GM21576 (cell line): ENCODE data around the gene KISS1R.
"Not testable (repeated sequence)": the region's sequence is repeated elsewhere in the genome, so short reads cannot be mapped to it uniquely, and the experiment has no call there.

ENCODE experiments used
- ATAC-seq: cut with Tn5 transposase; IDR thresholded peaks from one replicate; pipeline ENCODE4 v1.9.1; 2021; ENCODE audit warnings: mild to moderate bottlenecking, moderate library complexity; ENCODE audit not compliant: unreplicated experiment

KISS1R gene

DNA sequence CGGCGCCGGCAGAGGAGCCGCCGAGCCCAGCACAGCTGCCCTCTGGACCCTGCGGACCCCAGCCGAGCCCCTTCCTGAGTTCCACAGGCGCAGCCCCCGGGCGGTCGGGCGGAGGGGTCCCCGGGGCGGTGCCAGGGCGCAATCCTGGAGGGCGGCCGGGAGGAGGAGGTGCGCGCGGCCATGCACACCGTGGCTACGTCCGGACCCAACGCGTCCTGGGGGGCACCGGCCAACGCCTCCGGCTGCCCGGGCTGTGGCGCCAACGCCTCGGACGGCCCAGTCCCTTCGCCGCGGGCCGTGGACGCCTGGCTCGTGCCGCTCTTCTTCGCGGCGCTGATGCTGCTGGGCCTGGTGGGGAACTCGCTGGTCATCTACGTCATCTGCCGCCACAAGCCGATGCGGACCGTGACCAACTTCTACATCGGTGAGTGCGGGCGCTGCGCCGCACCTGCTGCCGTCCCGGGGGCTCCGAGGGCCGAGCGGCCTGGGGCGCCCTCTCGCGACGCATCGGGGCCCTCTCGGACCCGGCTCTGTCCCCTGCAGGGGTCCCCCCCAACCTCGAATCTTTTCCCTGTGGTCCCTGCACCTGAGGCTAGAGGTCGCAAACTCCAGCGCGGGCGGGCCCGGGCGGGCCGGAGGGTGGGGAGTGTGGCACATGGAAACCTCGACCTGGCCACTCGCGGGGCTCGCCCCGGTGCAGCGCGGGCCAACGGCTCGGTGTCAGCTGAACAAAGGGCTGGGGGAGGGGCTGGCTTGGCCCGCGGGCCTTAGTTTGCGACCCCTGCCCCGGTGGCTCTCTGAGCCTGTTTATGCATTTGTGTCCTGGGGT is at the start of gene KISS1R:
Gene KISS1R (plus strand): TSS at position 11 of the 829 bp plus-strand sequence. CDS start 170 bp downstream, at position 181.
- no peak for ATAC-seq

DNA sequence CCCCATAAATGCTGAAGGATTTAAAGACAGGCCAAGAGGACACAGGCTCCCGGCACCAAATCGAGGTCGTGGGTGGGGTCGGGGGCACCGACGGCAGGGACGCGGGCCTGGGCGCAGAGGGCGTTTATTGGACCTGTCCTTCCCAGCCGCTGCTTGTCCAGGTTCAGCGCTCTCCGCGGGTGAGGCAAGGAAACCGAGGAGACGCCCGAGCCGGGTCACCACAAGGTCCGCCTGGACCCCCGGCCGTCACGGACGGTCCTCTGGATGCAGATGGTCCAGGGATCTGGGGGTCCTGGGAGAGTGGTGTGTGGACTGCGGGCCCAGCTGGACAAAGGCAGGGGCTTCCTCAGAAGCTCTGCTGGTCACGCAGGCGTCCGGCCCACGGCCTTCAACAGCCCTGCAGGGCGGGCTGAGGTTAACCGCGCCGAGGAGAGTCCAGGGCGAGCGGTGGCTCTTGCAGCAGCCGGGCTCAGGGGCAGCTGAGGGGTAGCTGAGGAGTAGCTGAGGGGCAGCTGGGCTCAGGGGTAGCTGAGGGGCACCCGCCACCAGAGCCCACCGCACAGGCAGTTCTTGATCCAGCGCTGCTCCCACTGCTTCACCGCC is 49.2 kb upstream of the KISS1R start:
- no peak for ATAC-seq

DNA sequence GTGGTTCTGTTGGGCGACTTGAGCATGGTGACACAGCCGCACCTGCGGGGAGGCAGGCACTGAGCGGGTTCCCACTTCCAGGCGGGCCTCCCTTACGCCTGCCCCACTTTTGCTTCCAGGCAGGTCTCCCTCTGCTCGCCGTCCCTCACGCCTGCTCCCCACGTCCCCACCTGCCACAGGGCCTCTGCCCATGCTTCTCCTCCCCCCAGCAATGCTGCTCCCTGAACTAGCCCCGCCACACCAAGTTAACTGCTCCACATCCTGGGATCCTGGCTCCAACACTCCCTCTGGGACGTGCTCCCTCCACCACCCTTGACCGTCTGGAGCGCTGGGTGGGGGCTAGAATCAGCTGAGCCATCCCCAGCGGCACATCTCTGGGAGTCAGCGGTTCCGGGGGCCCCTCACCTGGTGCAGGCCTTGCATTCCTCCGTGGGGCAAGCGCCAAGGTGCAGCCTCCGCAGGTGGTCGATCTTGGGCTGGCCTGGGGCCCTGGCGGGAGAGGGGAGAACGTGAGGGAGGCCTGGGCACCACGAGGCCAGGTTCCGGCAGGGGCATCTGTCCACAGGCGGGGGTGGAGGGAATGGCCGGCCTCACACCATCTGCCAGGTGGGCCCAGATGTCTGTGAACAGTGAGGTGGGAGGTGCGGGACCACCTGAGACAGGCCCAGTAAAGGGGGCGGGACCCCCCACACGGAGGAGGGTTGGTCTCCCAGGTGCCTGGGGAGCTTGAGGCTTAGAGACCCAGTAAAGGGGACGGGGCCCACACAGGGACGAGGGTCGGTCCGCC is 48.5 kb upstream of the KISS1R start:
- ATAC-seq = no peak

DNA sequence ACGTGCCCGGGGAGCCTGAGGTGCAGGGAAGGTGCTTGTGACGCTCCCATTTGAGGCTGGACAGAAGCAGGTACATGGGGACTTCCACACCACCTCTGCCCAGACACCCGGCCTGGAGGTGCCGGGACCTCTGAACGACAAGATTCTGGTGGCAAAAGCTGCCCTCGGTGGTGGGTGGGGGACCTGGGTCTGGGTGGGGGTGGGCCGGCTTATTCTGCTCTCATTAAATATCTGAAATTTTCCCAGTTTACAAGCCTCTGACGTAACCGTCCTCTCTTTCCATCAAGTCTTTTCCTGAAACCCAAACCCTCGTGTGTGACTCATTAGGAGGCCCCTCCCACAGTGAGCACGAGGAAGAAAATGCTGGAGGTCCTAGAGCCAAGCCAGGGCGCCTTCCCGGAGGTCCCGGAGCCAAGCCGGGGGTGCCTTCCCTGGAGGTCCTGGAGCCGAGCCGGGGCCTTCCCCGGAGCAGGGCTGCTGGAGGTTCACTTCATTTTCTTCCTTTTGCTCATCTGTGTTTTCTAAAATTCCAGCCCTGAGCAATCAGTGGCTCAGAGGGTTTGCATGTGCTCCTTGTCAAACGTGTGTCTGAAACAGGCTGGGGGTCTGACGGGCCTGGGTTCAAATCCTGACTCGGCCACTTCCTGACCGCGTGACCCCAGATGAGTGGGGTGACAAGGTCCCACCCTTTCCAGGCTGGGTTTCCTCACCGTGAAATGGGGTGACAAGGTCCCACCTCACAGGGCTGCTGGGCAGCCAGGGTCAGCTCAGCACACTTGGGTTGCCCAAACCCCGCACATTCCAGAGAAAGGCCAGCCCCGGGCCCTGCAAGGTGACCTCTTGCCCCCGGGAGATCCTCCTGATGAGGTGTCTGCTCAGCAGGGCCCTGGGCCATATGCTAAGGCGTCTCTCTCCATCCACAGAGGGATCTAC is 47.6 kb upstream of the KISS1R start:
- no peak for ATAC-seq

DNA sequence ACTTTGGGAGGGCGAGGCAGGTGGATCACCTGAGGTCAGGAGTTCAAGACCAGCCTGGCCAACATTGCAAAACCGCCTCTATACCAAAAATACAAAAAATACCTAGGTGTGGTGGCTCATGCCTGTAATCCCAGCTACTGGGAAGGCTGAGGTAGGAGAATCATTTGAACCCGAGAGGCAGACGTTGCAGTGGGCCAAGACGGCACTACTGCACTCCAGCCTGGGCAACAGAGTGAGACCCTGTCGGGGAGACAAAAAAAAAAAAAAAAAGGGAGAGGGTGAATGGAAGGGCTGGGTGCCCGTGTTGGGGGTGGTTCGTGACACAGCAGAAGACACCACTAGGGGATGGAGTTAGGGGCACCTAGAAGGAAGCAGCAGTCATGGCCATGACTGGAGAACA is 46.8 kb upstream of the KISS1R start:
- no peak for ATAC-seq

DNA sequence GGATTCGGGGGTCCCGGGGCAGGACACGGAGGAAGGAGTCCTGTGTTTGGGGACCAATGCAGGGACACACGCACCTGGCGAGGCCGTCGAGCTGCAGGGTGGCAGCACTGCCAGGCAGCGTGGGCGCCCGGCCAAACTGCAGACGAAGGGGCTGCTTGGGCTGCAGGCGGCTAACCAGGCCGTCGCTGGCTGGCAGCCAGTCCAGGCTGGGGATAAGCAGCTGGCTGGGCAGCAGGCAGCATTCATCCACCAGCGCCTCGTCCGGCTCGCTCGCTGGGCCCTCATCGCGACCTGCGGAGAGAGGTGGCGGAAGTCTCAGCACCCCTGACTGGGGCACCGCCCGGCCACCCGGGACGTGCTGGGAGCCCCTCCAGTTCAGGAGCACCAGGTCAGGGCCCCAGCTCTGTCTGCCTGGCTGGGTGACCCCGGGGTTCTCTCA is 46.2 kb upstream of the KISS1R start:
- no peak for ATAC-seq

DNA sequence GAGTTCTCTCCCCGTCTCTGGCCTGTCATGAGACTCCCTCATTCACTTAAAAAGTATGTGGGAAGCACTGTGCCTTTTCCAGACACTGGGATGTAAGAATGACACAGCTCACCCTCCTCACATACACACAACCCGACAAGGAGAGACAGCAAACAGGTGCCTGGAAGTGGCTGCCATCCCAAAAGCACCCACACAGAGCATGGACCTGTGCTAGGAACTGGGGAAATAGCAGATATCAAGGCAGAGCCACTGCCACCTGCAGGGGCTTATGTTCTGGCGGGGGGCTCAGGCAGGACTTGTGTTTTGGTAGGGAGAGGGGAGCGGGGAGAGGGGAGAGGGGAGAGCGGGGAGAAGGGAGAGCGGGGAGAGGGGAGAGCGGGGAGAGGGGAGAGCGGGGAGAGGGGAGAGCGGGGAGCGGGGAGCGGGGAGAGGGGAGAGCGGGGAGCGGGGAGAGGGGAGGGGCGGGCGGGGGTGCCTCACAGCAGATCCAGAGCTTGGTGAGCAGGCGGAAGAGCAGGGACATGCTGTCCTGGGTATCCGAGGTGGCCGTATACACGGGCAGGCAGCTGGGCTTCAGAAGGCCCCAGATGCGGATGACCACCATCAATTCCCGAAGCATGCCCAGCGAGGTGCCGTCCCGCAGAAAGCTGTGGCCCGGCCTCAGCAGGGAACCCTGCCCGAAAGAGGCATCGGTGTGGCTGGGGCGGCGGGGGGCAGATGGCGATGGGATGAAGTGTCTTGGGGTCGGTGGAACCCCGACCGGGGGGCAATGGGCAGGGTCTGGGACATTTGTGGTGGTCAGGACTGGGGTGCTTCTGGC is 45.5 kb upstream of the KISS1R start:
- no peak for ATAC-seq

DNA sequence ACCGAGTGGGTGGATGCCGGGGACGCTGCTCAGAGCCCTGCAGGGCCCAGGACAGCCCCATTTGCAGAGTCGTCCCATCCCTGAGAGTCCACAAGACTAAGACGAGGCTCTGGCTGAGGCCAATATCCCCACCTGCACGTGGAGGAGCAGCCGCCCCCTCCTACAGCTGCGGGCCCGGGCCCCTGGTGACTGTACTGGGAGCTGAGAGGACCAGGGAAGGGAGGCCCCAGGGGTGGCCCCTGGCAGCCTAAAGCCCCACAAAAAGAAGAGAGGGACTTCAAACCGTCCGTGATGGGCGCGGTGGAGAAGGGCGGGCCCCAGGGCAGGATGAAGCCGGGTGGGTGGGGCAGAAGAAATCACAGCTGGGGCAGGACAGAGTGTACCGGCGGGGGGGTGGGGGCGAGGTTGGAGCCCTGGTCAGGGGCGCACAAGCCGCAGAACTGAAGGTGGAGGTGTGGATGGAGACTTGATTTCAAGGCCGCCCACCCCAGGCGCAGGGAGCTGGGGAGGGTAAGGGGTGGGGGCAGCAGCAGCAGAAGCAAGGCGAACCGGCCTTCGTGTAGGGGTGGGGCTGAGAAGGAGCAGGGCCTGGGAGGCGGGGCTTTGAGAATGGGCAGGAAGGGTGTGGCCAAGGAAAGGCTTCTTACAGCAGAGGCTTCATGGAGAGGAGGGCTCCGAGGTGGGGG is 44.7 kb upstream of the KISS1R start:
- peak; percentile 43 for ATAC-seq

DNA sequence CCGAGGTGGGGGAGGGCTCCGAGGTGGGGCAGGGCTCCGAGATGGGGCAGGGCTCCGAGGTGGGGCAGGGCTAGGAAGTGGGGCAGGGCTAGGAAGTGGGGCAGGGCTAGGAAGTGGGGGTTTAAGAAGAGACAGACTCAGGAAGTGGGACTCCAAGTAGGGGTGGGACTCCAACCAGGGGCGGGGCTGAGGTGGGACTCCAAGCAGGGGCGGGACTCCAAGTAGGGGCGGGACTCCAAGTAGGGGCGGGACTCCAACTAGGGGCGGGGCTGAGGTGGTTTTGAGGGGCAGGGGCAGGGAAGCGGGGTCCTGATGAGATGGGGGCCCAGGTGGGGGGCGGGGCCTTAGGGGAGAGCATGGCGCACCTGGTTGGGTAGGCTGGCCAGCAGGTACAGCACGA is 44.0 kb upstream of the KISS1R start:
- no peak for ATAC-seq

DNA sequence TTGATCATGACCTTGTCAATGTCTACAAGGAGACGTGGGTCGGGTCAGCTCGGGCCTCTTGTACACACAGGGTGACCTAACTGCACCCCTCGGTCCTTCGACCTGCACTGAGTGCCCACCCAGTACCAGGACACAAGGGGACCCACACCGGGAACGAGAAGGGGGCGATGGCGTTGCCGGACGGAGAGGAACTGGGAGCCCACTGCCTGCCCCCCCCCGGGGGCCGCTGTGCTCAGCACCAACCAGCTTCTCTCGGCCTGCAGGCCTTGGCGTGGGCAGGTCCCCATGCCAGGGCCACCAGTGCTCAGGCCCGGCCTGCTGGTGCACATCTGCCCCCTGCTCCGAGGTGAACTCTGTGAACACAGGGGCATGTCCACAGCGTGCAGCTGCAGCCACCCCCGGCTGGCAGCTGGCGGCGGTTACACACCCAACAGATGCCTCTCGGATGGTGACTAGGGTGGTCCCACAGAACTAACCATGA is 43.5 kb upstream of the KISS1R start:
- no peak for ATAC-seq

DNA sequence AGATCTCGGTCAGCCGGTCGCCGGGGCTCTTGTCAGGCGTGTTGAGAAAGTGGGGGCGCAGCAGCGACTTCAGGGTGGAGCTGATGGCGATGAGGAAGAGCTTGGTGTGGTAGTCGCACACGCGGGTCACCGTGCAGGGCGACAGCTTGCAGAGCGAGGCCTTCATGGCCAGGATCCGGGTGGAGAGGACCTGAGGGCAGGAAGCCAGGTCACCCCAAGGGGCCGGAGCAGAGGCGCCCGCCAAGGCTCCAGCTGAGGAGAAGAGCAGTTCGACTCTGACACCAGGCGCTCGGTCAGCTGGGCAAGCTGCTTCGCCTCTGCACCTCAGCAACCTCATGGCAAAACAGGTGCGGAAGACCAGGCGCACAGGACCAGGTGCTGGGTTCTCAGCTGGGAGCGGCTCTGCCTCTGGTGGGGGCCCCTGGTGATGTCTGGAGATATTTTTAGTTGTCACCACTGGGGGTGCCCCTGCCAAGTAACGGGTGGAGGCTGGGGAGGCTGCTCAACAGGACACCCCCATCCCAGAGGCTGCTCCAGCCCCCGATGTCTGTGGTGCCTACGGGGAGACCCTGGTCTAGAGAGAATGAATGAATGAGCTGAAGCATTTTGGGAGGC is 41.8 kb upstream of the KISS1R start:
- ATAC-seq = no peak

DNA sequence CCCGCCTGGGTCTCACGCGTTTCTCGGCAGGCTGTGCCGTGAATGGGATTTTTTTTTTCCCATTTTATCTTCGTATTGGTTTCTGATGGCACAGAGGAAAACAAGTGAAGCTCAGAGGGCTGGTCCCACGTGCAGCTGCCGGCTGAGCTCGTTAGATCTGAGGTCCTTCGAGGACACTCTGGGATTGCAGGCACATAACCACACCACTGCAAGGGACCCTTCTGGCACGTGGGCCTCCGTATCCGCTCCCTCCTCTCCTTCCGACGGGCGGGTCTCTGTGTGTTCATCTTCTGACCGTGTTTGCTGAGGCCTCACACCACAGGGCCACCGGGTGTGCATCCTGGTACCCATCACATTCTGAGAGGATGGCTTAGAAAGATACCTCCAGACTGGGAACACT is 41.0 kb upstream of the KISS1R start:
- no peak for ATAC-seq

DNA sequence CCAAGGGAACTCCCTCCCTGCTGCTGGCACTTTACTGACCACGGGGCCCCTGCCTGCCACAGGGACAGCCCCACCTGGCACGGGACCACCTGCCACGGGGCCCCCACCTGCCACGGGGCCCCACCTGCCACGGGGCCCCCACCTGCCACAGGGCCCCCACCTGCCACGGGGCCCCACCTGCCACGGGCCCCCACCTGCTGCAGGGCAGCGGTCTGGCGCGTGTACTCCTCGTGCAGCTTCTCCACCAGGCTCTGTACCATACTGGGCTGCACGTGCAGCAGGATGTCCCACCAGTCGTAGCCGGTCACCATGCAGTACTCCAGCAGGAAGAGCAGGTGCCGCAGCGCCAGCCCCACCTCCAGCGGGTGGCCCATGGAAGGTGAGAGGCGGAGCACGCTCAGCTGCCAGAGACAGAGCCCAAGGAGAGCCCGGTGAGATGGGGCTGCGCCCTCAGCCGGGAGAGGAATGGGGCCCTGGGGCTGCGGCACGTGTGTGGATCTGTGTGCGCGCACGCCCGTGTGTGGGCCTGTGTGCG is 40.3 kb upstream of the KISS1R start:
- ATAC-seq = no peak

DNA sequence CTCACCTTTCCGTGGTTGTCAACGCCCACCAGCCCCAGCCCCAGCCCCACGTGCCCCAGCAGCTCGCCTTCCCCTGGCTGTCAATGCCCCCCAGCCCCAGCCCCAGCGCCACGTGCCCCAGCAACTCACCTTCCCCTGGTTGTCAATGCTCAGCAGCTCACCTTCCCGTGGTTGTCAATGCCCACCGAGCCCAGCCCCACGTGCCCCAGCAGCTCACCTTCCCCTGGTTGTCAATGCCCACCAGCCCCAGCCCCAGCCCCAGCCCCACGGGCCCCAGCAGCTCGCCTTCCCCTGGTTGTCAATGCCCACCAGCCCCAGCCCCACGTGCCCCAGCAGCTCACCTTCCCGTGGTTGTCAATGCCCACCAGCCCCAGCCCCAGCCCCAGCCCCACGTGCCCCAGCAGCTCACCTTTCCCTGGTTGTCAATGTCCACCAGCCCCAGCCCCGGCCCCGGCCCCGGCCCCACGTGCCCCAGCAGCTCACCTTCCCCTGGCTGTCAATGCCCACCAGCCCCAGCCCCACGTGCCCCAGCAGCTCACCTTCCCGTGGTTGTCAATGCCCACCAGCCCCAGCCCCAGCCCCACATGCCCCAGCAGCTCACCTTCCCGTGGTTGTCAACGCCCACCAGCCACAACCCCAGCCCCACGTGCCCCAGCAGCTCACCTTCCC is 39.0 kb upstream of the KISS1R start:
- ATAC-seq = not testable (repeated sequence)

DNA sequence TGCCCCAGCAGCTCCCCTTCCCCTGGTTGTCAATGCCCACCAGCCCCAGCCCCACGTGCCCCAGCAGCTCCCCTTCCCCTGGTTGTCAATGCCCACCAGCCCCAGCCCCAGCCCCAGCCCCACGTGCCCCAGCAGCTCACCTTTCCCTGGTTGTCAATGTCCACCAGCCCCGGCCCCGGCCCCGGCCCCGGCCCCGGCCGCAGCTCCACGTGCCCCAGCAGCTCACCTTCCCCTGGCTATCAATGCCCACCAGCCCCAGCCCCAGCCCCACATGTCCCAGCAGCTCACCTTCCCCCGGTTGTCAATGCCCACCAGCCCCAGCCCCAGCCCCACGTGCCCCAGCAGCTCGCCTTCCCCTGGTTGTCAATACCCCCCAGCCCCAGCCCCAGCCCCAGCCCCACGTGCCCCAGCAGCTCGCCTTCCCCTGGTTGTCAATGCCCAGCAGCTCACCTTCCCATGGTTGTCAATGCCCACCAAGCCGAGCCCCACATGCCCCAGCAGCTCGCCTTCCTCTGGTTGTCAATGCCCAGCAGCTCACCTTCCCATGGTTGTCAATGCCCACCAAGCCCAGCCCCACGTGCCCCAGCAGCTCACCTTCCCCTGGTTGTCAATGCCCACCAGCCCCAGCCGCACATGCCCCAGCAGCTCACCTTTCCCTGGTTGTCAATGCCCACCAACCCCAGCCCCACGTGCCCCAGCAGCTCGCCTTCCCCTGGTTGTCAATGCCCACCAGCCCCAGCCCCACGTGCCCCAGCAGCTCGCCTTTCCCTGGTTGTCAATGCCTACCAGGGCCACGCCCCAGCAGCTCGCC is 38.2 kb upstream of the KISS1R start:
- ATAC-seq = not testable (repeated sequence)

DNA sequence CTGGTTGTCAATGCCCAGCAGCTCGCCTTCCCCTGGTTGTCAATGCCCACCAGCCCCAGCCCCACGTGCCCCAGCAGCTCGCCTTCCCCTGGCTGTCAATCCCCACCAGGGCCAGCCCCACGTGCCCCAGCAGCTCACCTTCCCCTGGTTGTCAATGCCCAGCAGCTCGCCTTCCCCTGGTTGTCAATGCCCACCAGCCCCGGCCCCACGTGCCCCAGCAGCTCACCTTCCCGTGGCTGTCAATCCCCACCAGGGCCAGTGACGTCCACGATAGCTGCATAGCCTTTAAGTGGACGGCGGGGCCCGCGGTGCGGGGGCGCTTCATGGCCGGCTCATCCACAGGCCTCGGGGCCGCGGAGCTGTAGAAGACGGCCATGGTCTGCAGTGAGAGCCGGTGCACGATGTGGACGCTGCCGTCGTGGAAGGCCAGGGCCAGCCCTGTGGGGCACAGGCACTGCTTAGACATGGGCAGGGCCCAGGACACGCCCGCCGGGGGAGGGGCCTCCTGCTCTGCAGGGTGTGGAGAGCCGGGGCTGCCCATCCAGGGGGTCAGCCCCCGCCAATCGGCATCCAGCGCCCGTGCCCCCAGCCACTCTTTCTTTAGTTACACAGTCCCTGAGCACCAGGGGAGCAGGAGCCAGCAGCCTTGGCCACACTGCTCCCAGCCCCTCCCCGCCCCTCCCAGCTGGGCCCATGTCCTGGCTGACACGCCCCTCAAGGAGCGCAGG is 37.3 kb upstream of the KISS1R start:
- no peak for ATAC-seq
